VCaP (cell line): ENCODE data around the gene DAND5.

ENCODE experiments used
- H3K27ac ChIP-seq: fragments of 450-650 bp; 2 replicates; pipeline ENCODE4 v1.5.1; 2017
- CTCF ChIP-seq: fragments of 450-650 bp; conservative IDR thresholded peaks from 2 replicates; pipeline ENCODE4 v1.5.1; 2017; ENCODE audit warnings: mild to moderate bottlenecking, moderate library complexity

DAND5 gene

GRCh38 chr19:12939975-12940423, 29.4 kb upstream of the DAND5 start:
- peak overlapping the region; percentile 96 for H3K27ac ChIP-seq

GRCh38 chr19:12940897-12941296, 28.5 kb upstream of the DAND5 start:
- no peak for TF ChIP-seq CTCF
- H3K27ac ChIP-seq, result peak overlapping the region; percentile 96

More at GRCh38 chr19:12939975-12940423, 29.4 kb upstream of the DAND5 start:
- TF ChIP-seq CTCF, result no peak

GRCh38 chr19:12943437-12944044, 25.8 kb upstream of the DAND5 start:
- peak overlapping the region; percentile 96 for H3K27ac ChIP-seq
- TF ChIP-seq CTCF, result no peak

GRCh38 chr19:12944104-12944674, 25.2 kb upstream of the DAND5 start:
- no peak for TF ChIP-seq CTCF
- peak overlapping the region; percentile 96 for H3K27ac ChIP-seq

- no peak for TF ChIP-seq CTCF
- H3K27ac ChIP-seq, result peak within 1 kb of the TSS; percentile 96
Measured at GRCh38 chr19:12945479-12946091, 23.8 kb upstream of the DAND5 start, which contains the start of gene RAD23A. Gene RAD23A, plus strand, starts transcription at chr19:12945862. Its CDS starts 87 bp downstream, at chr19:12945949.

- TF ChIP-seq CTCF, result no peak
- H3K27ac ChIP-seq, result peak overlapping the region; percentile 96
Measured at GRCh38 chr19:12946092-12946721, 23.2 kb upstream of the DAND5 start.
